Nephron progenitor cell (in vitro differentiated cells): ENCODE measurements around the gene CCDC85C.

Experiments used
- DNase-seq: peaks from one replicate; pipeline ENCODE4 v3.0.0; 2021
- H3K27ac Mint-ChIP-seq: 2 replicates; pipeline ENCODE4 v1.8.0; 2021; ENCODE audit warnings: mild to moderate bottlenecking, moderate library complexity, mixed read lengths
- H3K27me3 Mint-ChIP-seq: 2 replicates; pipeline ENCODE4 v1.8.0; 2021; ENCODE audit warnings: mild to moderate bottlenecking, low read depth, mixed read lengths; ENCODE audit not compliant: poor library complexity
- H3K36me3 Mint-ChIP-seq: 2 replicates; pipeline ENCODE4 v1.8.0; 2021; ENCODE audit warnings: low read depth, mixed read lengths
- H3K4me1 Mint-ChIP-seq: 2 replicates; pipeline ENCODE4 v1.8.0; 2021; ENCODE audit warnings: mixed read lengths
- H3K4me3 Mint-ChIP-seq: 2 replicates; pipeline ENCODE4 v1.8.0; 2021; ENCODE audit warnings: mild to moderate bottlenecking, moderate library complexity, mixed read lengths
- H3K9me3 Mint-ChIP-seq: 2 replicates; pipeline ENCODE4 v1.8.0; 2021; ENCODE audit warnings: mild to moderate bottlenecking, moderate library complexity, mixed read lengths
- TF ChIP-seq, protein P1 (sequence below): fragments of 200-600 bp; sonication (generic); IDR thresholded peaks from 2 replicates; pipeline ENCODE4 v1.5.0; 2021; ENCODE audit warnings: antibody characterized with exemption

CCDC85C gene

DNA sequence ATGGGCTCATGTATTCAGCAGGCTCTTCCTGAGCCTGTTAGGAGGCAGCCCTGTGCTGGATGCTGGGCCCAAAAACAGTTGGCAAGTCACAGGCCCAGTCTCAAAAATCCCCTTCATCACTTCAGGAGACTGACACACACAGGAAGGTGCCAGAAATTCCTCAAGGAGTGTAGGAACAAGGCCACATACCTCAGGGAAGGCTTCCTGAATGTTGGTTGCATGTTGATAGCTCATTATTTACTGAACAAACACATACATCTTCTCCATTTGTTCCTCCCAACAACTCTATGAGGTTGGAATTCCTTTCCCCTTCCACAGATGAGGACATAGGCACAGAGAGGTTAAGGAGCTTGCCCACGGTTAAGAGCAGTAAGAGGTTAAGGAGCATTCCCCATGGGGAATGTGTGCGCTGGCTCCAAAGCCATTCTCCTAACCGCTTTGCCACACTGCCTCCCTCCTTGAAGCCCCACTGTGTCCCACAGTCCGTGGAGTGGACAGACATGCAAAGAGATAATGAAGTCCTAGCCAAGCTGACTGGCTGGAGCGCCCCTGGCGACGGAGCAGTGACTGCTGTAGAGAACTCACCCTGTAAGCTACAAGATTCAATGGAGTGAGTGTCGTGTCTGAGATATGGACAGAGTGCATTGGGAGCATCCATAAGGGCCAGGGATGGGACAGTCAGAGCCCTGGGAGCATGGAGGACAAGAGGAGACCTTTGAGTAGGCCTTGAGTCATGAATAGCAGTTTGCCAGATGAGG is 44.2 kb upstream of the CCDC85C start:
- peaks cover 33% of the 10 kb centered on the region for H3K27me3 Mint-ChIP-seq
- no peak overlapping the region for H3K4me3 Mint-ChIP-seq
- H3K36me3 Mint-ChIP-seq: no peaks in the 10 kb centered on the region
- peaks cover 20% of the 10 kb centered on the region for H3K4me1 Mint-ChIP-seq
- no peaks in the 10 kb centered on the region for H3K9me3 Mint-ChIP-seq
- TF ChIP-seq, protein P1, sequence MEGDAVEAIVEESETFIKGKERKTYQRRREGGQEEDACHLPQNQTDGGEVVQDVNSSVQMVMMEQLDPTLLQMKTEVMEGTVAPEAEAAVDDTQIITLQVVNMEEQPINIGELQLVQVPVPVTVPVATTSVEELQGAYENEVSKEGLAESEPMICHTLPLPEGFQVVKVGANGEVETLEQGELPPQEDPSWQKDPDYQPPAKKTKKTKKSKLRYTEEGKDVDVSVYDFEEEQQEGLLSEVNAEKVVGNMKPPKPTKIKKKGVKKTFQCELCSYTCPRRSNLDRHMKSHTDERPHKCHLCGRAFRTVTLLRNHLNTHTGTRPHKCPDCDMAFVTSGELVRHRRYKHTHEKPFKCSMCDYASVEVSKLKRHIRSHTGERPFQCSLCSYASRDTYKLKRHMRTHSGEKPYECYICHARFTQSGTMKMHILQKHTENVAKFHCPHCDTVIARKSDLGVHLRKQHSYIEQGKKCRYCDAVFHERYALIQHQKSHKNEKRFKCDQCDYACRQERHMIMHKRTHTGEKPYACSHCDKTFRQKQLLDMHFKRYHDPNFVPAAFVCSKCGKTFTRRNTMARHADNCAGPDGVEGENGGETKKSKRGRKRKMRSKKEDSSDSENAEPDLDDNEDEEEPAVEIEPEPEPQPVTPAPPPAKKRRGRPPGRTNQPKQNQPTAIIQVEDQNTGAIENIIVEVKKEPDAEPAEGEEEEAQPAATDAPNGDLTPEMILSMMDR: no peak
- no peak for DNase-seq
- no peak overlapping the region for H3K27ac Mint-ChIP-seq

DNA sequence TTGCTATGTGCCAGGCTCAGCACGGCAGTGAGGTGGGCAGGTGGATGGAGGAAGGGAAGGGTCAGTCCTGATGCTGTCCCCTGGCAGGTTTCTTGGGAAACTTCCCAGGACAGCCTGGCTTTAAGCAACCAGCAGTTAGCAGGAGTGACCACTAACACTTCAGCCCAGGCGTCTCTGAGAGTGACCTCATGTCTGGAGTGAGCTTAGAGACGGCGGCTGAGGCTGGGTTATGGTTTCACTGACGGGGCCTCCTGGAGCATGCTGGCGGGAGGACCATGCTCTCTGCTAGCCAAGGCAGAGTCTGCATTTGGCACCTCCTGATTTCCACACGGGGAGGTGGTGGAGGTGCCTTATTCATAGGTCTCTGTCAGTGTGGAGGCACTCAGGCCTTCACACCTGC is 43.4 kb upstream of the CCDC85C start:
- Mint-ChIP-seq H3K9me3 (no peaks in the 10 kb centered on the region), H3K27me3 (peaks cover 38% of the 10 kb centered on the region), H3K27ac (no peak overlapping the region), H3K36me3 (no peaks in the 10 kb centered on the region), H3K4me1 (peaks cover 20% of the 10 kb centered on the region), H3K4me3 (no peak overlapping the region)
- no peak for DNase-seq
- TF ChIP-seq, protein P1: no peak

DNA sequence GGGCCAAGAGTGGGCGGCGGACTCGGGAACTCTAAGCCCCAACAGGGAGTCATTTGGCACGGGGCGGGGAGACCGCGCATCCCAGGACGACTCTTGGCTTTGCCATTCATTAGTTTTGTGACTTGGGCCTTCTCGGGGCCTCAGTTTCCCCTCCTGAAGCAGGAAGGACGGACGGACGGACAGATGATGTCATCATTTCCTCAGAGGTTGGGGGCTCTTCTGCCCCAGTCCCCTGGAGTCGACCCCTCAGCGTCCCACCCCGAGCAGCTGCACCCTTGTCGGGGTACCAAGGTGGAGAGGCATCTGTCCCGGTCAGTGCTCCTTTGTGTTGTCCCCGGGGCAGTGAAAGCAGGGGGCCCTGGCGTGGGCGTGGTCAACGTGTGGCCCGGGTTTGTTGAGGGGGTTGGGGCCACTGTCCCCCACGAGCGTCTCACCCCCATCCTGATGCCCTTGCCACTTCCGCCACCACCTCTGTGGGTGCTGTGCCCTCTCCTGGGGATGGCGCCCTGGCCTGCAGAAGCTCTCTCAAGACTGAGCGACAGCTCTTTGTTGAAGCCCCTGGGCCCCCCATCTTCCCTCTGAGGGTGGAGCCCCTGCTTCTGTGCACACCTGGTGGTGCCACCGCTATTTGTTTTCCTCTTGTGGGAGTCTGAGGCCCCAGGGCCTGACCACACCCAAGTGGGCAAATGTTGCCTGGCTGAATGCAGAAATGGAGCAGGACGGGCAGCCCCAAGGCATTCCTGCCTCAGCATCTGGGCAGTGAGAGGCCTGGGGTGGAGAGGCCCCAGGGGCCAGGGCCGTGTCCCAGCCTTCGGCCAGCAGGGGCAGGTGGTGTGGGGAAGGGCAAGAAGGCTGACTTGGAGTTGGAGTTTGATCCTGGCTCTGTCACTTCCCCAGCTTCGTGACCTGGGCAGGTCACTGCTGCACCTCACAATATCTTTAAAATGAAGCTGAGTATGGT is 41.8 kb upstream of the CCDC85C start:
- H3K36me3 Mint-ChIP-seq: no peaks in the 10 kb centered on the region
- no peak overlapping the region for H3K27ac Mint-ChIP-seq
- H3K9me3 Mint-ChIP-seq: no peaks in the 10 kb centered on the region
- H3K4me1 Mint-ChIP-seq: peaks cover 20% of the 10 kb centered on the region
- peak overlapping the region; percentile 71 for H3K4me3 Mint-ChIP-seq
- TF ChIP-seq, protein P1: no peak
- peaks cover 37% of the 10 kb centered on the region for H3K27me3 Mint-ChIP-seq
- no peak for DNase-seq

DNA sequence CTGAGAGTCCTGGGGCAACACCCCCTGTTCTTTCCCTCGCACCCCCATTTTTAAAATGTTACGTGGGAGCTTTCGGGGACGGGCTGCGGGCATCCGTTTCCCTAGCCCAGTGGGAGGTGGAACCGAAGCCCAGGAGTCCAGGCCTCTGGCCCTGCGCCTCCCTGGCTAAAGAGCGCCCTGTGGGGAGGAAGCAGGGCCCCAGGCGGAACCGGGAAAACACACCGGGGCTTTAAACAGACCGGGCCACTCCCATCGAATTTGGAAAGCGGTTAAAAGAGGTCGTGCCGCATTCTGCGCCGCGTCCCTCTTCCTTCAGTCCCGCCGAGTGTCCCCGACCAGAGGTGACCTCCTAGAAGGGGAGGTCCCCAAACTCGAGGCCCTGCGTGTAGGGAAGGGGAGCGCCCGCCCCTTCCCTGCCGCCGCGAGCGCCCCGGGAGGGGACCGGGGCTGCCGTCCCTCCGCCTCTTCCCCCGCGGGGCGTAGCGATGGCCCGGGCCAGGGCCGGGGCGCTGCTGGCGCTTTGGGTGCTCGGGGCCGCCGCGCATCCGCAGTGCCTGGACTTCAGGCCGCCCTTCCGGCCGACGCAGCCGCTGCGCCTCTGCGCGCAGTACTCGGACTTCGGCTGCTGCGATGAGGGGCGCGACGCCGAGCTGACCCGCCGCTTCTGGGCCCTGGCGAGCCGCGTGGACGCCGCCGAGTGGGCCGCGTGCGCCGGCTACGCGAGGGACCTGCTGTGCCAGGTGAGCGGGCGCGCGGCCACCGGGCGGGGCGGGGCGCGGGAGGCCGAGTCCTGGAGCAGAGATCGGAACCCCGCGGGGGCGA is 40.9 kb upstream of the CCDC85C start, which contains the start of gene HHIPL1:
Gene HHIPL1, plus strand, starts transcription at position 407 of the 822 bp plus-strand sequence. Its CDS starts 79 bp downstream, at position 486.
- H3K4me1 Mint-ChIP-seq: peaks cover 20% of the 10 kb centered on the region
- TF ChIP-seq, protein P1: no peak
- peaks cover 37% of the 10 kb centered on the region for H3K27me3 Mint-ChIP-seq
- no peaks in the 10 kb centered on the region for H3K9me3 Mint-ChIP-seq
- H3K4me3 Mint-ChIP-seq: peak within 1 kb of the TSS; percentile 71
- peak; percentile 70 for DNase-seq
- H3K36me3 Mint-ChIP-seq: no peaks in the 10 kb centered on the region
- no peak within 1 kb of the TSS for H3K27ac Mint-ChIP-seq

DNA sequence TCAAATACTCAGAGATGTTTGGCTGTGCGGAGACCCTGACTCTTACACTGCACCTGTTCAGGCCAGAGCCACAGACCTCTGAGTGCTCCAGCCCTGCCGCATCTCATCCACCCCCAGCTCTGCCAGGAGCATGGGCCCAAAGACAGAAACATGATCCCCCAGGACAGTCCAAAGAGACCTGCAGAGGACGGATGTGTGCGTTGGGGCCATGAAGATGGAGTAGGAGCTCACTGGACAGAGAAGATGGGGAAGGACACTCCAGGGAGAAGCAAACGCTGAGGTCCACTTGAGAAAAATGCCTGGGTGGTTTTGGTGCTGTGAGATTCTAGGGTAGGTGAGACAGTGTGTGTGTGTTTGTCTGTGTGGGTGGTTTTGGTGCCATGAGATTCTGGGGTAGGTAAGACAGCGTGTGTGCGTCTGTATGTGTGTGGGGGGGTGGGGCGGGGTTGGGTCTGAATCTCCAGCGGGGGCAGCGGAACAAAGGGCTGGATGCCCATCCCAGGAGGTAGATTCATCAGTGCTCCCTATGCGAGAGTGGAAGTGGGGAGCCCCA is 40.1 kb upstream of the CCDC85C start:
- no peak for DNase-seq
- H3K4me3 Mint-ChIP-seq: peak overlapping the region; percentile 43
- peaks cover 37% of the 10 kb centered on the region for H3K27me3 Mint-ChIP-seq
- TF ChIP-seq, protein P1: no peak
- H3K36me3 Mint-ChIP-seq: no peaks in the 10 kb centered on the region
- H3K9me3 Mint-ChIP-seq: no peaks in the 10 kb centered on the region
- no peak overlapping the region for H3K27ac Mint-ChIP-seq
- H3K4me1 Mint-ChIP-seq: peaks cover 20% of the 10 kb centered on the region
